ENCODE measurements around the gene KHDC4. TPM values are rescaled to one million over a fixed set of nuclear protein-coding genes. Genes with fewer than 3 reads are reported as not detected.

The KHDC4 gene
- total and polyA plus RNA-seq, 9 of the 15 experiments (the other 6 are each of a cell fraction or from before 2014, with no cell fraction given), result 12.1 to 185 (median 65.6) TPM

- TF ChIP-seq, protein P1, sequence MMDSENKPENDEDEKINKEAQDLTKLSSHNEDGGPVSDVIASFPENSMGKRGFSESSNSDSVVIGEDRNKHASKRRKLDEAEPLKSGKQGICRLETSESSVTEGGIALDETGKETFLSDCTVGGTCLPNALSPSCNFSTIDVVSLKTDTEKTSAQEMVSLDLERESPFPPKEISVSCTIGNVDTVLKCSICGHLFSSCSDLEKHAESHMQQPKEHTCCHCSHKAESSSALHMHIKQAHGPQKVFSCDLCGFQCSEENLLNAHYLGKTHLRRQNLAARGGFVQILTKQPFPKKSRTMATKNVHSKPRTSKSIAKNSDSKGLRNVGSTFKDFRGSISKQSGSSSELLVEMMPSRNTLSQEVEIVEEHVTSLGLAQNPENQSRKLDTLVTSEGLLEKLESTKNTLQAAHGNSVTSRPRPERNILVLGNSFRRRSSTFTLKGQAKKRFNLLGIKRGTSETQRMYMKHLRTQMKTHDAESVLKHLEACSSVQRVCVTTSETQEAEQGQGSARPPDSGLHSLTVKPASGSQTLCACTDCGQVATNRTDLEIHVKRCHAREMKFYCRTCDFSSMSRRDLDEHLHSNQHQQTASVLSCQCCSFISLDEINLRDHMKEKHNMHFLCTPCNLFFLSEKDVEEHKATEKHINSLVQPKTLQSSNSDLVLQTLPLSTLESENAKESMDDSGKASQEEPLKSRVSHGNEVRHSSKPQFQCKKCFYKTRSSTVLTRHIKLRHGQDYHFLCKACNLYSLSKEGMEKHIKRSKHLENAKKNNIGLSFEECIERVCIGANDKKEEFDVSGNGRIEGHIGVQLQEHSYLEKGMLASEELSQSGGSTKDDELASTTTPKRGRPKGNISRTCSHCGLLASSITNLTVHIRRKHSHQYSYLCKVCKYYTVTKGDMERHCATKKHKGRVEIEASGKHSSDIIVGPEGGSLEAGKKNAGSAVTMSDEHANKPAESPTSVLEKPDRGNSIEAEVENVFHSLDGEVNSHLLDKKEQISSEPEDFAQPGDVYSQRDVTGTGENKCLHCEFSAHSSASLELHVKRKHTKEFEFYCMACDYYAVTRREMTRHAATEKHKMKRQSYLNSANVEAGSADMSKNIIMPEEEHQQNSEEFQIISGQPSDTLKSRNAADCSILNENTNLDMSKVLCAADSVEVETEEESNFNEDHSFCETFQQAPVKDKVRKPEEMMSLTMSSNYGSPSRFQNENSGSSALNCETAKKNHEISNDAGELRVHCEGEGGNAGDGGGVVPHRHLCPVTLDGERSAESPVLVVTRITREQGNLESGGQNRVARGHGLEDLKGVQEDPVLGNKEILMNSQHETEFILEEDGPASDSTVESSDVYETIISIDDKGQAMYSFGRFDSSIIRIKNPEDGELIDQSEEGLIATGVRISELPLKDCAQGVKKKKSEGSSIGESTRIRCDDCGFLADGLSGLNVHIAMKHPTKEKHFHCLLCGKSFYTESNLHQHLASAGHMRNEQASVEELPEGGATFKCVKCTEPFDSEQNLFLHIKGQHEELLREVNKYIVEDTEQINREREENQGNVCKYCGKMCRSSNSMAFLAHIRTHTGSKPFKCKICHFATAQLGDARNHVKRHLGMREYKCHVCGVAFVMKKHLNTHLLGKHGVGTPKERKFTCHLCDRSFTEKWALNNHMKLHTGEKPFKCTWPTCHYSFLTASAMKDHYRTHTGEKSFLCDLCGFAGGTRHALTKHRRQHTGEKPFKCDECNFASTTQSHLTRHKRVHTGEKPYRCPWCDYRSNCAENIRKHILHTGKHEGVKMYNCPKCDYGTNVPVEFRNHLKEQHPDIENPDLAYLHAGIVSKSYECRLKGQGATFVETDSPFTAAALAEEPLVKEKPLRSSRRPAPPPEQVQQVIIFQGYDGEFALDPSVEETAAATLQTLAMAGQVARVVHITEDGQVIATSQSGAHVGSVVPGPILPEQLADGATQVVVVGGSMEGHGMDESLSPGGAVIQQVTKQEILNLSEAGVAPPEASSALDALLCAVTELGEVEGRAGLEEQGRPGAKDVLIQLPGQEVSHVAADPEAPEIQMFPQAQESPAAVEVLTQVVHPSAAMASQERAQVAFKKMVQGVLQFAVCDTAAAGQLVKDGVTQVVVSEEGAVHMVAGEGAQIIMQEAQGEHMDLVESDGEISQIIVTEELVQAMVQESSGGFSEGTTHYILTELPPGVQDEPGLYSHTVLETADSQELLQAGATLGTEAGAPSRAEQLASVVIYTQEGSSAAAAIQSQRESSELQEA (IDR thresholded peaks at IDR 0.05; ENCODE audit: low read depth), result no peak
- TF ChIP-seq PML (IDR thresholded peaks at IDR 0.05; ENCODE audit: low read length) (peak; percentile 14; the same call in 1 of the 2 replicates), CREBBP (IDR thresholded peaks at IDR 0.05; ENCODE audit: low read depth, low read length) (no peak), PYGO2 (tag; IDR thresholded peaks at IDR 0.05) (no peak), CREB1 (IDR thresholded peaks at IDR 0.05) (no peak), CREB1 (CRISPR knock-in tag; IDR thresholded peaks at IDR 0.05) (peak; percentile 45; the same call in 1 of the 2 replicates), ZNF24 (IDR thresholded peaks at IDR 0.05) (no peak), SMAD2 (IDR thresholded peaks at IDR 0.05; ENCODE audit: low read depth, low read length) (no peak), SMARCA4 (IDR thresholded peaks at IDR 0.05) (peak; percentile 9; the same call in 1 of the 2 replicates), SP1 (CRISPR knock-in tag; IDR thresholded peaks at IDR 0.05) (peak; percentile 51; the same call in 1 of the 2 replicates), ZNF263 (CRISPR knock-in tag; IDR thresholded peaks at IDR 0.05; ENCODE audit: borderline replicate concordance) (peak; percentile 52), ZNF584 (CRISPR knock-in tag; IDR thresholded peaks at IDR 0.05; ENCODE audit: low read depth) (no peak), STAG1 (CRISPR knock-in tag; IDR thresholded peaks at IDR 0.05; ENCODE audit: borderline replicate concordance) (no peak), NKRF (IDR thresholded peaks at IDR 0.05; ENCODE audit: borderline replicate concordance) (no peak; the same call in 1 of the 2 replicates), HMG20A (CRISPR knock-in tag; conservative IDR thresholded peaks at IDR 0.05) (no peak), POLR3G (IDR thresholded peaks at IDR 0.05; ENCODE audit: extremely low read depth, insufficient read length, insufficient replicate concordance) (no peak), U2AF1 (optimal IDR thresholded peaks at IDR 0.05; ENCODE audit: low read depth, low read length) (no peak), MTA3 (IDR thresholded peaks at IDR 0.05; ENCODE audit: borderline replicate concordance) (peak; percentile 27; the same call in 1 of the 2 replicates), LCOR (CRISPR knock-in tag; IDR thresholded peaks at IDR 0.05) (0 out of 2 replicates have a peak, but pooled peaks have one; percentile 67), TBP (optimal IDR thresholded peaks at IDR 0.05; ENCODE audit: low read depth, low read length) (peak; percentile 62), EZH2 (IDR thresholded peaks at IDR 0.05; ENCODE audit: borderline replicate concordance, low read depth, low read length) (no peak)
Measured at GRCh38 chr1:155978325-155978972, 44.2 kb upstream of the KHDC4 start, which contains the start of gene ARHGEF2 (continued).

All from K562 (cell line).